CD4-positive, alpha-beta T cell treated with Interleukin-10 for 1 hour (primary cell): Measurements from ENCODE around the gene RAMACL.
"Not testable (repeated sequence)": the region's sequence is repeated elsewhere in the genome, so short reads cannot be mapped to it uniquely, and the experiment has no call there.

Experiments
- DNase-seq: peaks from one replicate; pipeline ENCODE4 v3.0.0-alpha.2; 2020

The RAMACL gene

GRCh38 chr6:166552600-166552999 is 33.9 kb downstream of the RAMACL start:
- DNase-seq, result no peak

GRCh38 chr6:166551754-166552495 is 34.6 kb downstream of the RAMACL start:
- no peak for DNase-seq

- no peak for DNase-seq
These were observed 39.8 kb downstream of the RAMACL start for GRCh38 chr6:166546653-166547052.

GRCh38 chr6:166545156-166546034 is 41.1 kb downstream of the RAMACL start:
- DNase-seq, result no peak

- DNase-seq, result no peak
These were observed 42.2 kb downstream of the RAMACL start for GRCh38 chr6:166544296-166544605.

GRCh38 chr6:166543603-166544295 is 42.7 kb downstream of the RAMACL start:
- no peak for DNase-seq

GRCh38 chr6:166542580-166542912 is 43.9 kb downstream of the RAMACL start:
- DNase-seq, result no peak

- peak; percentile 42 for DNase-seq
These were observed 44.5 kb downstream of the RAMACL start for GRCh38 chr6:166541876-166542579.

GRCh38 chr6:166541366-166541765 is 45.1 kb downstream of the RAMACL start:
- peak; percentile 11 for DNase-seq

GRCh38 chr6:166540631-166541331 is 45.7 kb downstream of the RAMACL start:
- DNase-seq, result peak; percentile 78

- no peak for DNase-seq
These were observed 46.9 kb downstream of the RAMACL start for GRCh38 chr6:166539543-166539942.

GRCh38 chr6:166539011-166539385 is 47.5 kb downstream of the RAMACL start:
- not testable (repeated sequence) for DNase-seq

- DNase-seq, result no peak
These were observed 48.0 kb downstream of the RAMACL start for GRCh38 chr6:166538297-166539010.

GRCh38 chr6:166534658-166535406 is 51.6 kb downstream of the RAMACL start:
- no peak for DNase-seq

- no peak for DNase-seq
These were observed 53.2 kb downstream of the RAMACL start for GRCh38 chr6:166533205-166533824.
